IPS DF 4.7 (cell line): ENCODE measurements around the gene RB1.
"Not testable (repeated sequence)": the region's sequence is repeated elsewhere in the genome, so short reads cannot be mapped to it uniquely, and the experiment has no call there.

Experiments used
- DNase-seq: peaks from one replicate; pipeline ENCODE4 v3.0.0-alpha.2; 2013; ENCODE audit warnings: low spot score; ENCODE audit errors: extremely low read depth

RB1 gene

GRCh38 chr13:48448285-48448958 is 144.9 kb downstream of the RB1 start:
- no peak for DNase-seq

- no peak for DNase-seq
These were observed 145.5 kb downstream of the RB1 start for GRCh38 chr13:48448959-48449614.

- DNase-seq: no peak
These were observed 146.1 kb downstream of the RB1 start for GRCh38 chr13:48449656-48450055.

GRCh38 chr13:48451196-48451595 is 147.6 kb downstream of the RB1 start:
- not testable (repeated sequence) for DNase-seq

- DNase-seq: no peak
These were observed 153.0 kb downstream of the RB1 start for GRCh38 chr13:48456546-48456945.

- no peak for DNase-seq
These were observed 154.2 kb downstream of the RB1 start for GRCh38 chr13:48457578-48458242.

GRCh38 chr13:48475230-48475629 is 171.7 kb downstream of the RB1 start:
- no peak for DNase-seq

- no peak for DNase-seq
These were observed 172.7 kb downstream of the RB1 start for GRCh38 chr13:48476215-48476614.

- DNase-seq: no peak
These were observed 173.1 kb downstream of the RB1 start for GRCh38 chr13:48476686-48477085.

- DNase-seq: no peak
These were observed 173.8 kb downstream of the RB1 start for GRCh38 chr13:48477191-48477855.

GRCh38 chr13:48478391-48478790 is 174.8 kb downstream of the RB1 start:
- DNase-seq: no peak

- DNase-seq: no peak
These were observed 180.0 kb downstream of the RB1 start for GRCh38 chr13:48483575-48483974.

GRCh38 chr13:48485432-48485831 is 181.9 kb downstream of the RB1 start:
- DNase-seq: no peak

GRCh38 chr13:48486362-48486761 is 182.8 kb downstream of the RB1 start:
- DNase-seq: no peak

- DNase-seq: no peak
These were observed 183.3 kb downstream of the RB1 start for GRCh38 chr13:48486836-48487235.

GRCh38 chr13:48487968-48488367 is 184.4 kb downstream of the RB1 start:
- no peak for DNase-seq

- no peak for DNase-seq
These were observed 185.4 kb downstream of the RB1 start for GRCh38 chr13:48488995-48489394.

- no peak for DNase-seq
These were observed 186.1 kb downstream of the RB1 start for GRCh38 chr13:48489666-48490065.

GRCh38 chr13:48490241-48490640 is 186.7 kb downstream of the RB1 start:
- no peak for DNase-seq

GRCh38 chr13:48491423-48492095 is 188.0 kb downstream of the RB1 start:
- no peak for DNase-seq

- DNase-seq: no peak
These were observed 188.5 kb downstream of the RB1 start for GRCh38 chr13:48492096-48492440.
